Endometrial microvascular endothelial cells (primary cell): ENCODE results near the gene WWP2. TPM values are rescaled to one million over a fixed set of nuclear protein-coding genes. Genes with fewer than 3 reads are reported as not detected.

ENCODE experiments used
- in situ Hi-C: cut with HindIII; loops from 2 replicates; pipeline ENCODE4 v1.10.0; 2017; ENCODE audit warnings: low sequenced_read_pairs, low pct_unique_long_range_greater_than_20kb; ENCODE audit errors: inconsistent ontology term
- total RNA-seq: library from RNA; depleted of rRNA; stranded (reverse); fragments of >200 nt; gene quantifications from one replicate; pipeline ENCODE4 v1.2.3, GENCODE V29; 2015; ENCODE audit errors: inconsistent ontology term

Gene WWP2
- total RNA-seq, 1 donor from 2014 or later = 38.7 TPM

DNA sequence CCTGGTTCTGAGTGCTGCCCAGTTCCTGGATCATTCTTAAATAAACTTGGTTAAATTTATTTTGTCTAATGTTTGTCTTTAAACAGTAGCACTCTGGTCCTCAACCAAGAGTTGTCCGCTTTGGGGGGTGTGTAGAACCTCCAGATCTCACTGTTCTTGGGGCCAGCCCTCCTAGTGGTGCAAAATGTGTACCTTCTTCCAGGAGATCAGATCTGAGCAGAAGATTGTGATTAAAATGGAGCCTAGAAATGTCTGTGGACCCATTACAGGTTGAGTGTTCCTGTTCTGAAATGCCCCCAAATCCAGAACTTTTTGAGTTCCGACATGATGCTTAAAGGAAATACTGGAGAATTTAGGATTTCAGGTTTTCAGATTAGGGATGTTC is 143.0 kb downstream of the WWP2 start:
- in situ Hi-C loops = no loop called here

GRCh38 chr16:69906838-69907401 is 144.8 kb downstream of the WWP2 start:
- in situ Hi-C loops = no loop called here

- in situ Hi-C loops = no loop called here
These were observed 146.9 kb downstream of the WWP2 start for GRCh38 chr16:69909043-69909442.

DNA sequence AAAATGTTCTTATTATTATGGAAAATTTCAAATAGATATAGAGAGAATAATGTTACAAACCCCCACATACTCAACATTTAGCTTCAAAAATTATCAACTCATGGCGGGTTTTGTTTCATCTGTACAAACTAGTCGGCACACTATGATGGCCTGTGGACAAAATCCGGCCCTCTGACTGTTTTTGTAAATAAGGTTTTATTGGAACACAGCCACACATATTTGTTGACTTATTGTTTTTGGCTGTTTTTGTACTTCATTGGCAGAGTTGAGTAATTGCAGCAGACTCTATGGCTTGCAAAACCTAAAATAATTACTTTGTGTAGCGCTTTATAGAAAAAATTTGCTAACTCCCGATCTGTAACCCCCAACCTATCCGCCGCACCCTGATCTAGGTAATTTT is 147.6 kb downstream of the WWP2 start:
- in situ Hi-C loops = no loop called here

- in situ Hi-C loops = no loop called here
These were observed 148.8 kb downstream of the WWP2 start for GRCh38 chr16:69910964-69911363.

DNA sequence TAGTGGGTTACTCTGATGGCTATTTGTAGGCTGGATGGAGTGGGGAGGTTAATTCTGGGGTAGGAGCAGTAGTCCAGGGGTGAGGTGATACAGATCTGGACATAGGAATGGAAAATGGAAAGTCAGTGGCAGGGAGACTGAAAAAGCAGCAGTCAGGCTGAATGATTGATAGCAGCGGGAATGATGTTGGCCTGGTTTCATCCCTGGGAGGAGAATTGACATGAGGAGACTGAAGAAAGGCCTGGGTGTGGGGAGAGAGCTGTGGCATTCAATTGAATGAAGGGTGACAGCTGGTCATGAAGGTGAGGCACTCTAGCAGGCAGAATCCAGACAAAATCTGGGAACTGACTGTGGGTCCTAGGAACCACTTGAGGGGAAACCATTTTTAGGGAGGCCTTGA is 154.3 kb downstream of the WWP2 start:
- in situ Hi-C loops = no loop called here

- in situ Hi-C loops = no loop called here
These were observed 155.2 kb downstream of the WWP2 start for GRCh38 chr16:69917311-69917710.

DNA sequence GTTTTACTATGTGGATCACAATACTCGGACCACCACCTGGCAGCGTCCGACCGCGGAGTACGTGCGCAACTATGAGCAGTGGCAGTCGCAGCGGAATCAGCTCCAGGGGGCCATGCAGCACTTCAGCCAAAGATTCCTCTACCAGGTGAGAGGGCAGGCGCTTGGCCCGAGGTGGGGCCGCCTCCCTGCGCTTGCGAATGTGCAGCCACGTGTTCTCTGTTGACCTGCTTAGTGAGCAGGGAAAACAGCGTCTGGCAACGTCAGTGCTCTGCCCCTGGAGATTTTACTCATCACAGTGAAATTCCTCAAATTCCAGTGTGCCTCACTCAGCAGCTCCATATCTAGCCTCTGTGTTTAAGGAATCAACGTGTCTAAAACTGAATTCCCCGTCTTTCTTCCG is 155.6 kb downstream of the WWP2 start:
- in situ Hi-C loops = no loop called here

- in situ Hi-C loops = no loop called here
These were observed 156.1 kb downstream of the WWP2 start for GRCh38 chr16:69918241-69918640.

GRCh38 chr16:69921127-69921526 is 159.0 kb downstream of the WWP2 start:
- in situ Hi-C loops = no loop called here

DNA sequence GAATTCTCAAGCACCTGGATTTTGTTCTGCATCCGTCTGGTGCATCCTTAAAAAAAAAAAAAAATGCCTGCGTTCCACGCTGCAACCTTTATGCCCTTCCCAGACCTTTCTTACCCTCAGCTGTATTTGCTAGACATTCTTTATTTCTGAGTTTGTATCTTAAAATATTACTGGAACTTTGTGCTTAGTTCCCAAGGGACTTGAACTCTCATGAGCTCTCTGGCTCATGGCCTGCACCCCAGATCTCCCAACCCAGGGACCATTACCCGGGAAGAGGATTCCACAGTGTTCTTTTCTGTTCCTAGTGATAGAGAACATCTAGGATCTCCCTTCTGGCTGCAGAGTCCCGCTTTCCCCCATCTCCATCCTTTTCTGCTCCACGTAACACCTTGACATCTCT is 160.1 kb downstream of the WWP2 start:
- in situ Hi-C loops = no loop called here

DNA sequence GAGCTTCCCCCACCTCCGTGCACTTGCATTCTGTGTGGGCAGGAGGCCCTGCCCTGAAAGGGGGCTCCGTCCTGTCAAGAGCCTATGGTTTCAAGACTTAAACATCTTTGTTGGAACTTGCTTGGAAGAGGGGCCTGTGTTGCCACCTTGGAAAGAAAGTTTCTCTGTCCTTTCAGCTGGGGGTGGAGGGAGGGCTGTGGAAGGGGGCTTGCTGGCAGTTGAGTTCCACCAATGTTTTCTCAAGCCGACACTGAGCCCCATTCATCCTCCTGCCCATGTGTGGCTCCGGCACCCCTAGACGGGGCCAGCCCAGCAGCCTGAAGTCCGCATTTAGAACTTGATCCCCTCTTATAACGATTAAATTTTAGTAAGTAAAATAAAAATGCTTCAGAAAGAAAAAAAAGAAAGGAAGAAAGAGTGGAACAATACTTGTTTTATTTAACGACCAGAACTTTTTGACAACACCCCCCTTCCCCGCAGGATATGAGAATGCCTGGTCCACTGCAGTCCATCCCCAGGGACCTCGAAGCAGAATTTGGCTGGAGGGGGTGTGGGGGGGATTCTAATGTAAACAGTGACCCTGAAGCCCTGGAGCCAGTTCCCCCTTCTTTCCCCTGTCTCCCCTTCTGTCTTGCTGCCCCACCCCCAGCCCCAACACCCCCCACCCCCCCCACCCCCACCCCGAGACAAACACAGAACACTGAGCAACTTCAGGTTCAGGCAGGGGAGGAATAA is 162.1 kb downstream of the WWP2 start:
- in situ Hi-C loops = no loop called here

DNA sequence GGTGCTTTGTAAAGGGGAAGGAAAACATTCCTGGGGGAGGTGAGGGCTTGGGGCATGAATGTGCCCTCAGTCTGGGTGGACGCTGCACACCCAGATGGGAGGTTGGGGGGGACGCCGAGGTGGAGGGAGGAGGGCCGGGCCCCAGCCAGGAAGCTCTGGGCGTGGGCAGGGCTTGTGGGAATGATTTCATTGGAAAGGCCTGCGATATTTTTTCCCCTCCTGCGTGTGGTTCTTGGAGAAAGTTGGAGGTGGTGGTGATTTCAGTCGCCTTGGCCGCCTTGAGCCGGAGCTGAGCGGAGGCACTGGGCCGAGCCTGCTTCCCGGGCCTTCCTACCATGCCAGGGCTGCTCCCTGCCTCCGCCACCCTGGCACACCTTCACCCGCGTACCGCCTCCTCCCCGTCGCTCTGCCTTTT is 162.7 kb downstream of the WWP2 start:
- in situ Hi-C loops = no loop called here

DNA sequence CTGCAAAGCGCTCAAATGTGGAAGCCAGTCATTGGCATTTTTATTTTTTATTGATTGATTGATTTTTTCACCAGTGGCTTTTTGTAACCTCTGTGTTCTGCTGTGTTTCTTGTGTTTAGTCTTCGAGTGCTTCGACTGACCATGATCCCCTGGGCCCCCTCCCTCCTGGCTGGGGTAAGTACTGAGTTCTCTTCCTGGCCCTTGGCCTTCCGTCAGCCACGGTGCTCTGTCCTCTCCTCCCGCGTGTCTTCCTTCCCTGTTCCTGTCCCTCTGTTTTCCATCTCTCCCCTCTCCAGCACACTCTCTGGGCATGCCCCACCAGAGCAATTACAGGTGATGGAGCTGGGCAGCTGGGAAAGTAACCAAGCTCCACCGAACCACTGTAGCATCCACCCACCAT is 163.2 kb downstream of the WWP2 start:
- in situ Hi-C loops = no loop called here

DNA sequence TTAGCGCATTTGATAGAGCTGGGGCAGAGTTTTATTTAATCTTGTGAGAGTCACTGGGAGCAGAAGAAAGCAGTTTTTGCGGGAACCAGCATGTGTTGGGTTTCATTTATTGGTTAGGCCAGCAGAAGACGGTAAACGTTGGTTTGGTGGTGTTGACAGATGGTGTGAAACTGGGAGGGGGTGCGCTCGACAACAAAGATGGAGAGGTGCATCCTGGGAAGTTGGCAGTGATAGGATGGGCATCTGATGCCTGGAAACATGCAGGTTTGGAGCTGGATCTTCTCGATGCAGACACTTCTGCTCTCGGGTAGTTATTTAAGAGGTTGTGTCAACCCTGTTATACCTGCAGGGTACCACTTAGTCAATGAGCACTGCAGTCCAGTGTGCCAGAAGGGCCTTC is 164.1 kb downstream of the WWP2 start:
- in situ Hi-C loops = no loop called here

DNA sequence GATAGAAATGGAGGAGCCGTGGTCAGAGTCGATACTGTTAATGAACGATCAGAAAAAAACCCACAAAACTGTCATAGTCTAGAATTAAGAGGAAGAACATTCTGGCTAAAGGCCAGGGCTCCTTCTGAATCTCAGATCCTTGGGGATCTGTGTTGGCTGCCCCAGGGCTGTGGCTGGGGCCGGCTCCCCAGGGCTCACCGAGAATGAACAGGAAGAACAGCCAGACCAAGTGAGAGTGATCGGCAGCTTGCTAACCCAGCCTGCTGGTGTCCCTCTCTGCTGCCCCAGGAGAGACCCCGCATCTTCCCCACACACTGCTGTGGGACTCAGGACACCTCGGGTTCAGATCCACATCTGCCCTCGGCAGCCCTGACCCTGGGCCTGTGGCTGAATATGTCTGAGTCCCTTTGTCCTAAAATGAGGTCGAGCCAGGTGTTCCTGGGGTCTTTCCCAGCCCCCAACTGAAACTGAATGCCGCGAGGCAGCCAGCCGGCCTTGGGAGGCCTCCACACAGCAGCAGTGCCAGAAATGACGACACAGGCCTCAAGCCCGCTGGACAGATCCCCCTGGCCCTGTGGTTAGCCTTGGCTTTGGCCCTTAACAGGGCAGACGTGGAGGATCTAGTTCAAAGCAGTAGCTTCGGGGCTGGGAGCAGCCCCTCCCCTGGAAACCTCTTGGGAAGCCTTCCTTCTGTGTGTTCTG is 165.1 kb downstream of the WWP2 start:
- in situ Hi-C loops = no loop called here

GRCh38 chr16:69928856-69929400 is 166.8 kb downstream of the WWP2 start:
- in situ Hi-C loops = no loop called here

DNA sequence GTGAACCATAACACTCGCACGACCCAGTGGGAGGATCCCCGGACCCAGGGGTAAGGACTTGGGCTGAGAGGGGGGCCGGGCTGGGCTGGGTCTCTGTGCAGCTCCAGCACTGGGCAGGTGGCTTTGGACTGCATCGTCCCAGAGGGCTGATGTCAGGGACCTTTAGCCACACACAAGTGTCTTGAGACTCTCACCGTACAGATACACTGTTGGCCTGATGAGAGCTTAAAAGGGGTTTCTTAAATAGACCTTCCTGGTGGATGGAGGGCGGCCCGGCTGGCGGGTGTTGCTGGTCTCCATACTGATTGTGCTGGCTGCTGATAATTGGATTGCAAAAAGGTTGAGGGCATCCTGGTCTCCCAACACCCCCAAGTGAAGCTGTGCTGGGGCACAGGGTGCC is 167.3 kb downstream of the WWP2 start:
- in situ Hi-C loops = no loop called here

GRCh38 chr16:69930117-69930776 is 168.1 kb downstream of the WWP2 start:
- in situ Hi-C loops = no loop called here

DNA sequence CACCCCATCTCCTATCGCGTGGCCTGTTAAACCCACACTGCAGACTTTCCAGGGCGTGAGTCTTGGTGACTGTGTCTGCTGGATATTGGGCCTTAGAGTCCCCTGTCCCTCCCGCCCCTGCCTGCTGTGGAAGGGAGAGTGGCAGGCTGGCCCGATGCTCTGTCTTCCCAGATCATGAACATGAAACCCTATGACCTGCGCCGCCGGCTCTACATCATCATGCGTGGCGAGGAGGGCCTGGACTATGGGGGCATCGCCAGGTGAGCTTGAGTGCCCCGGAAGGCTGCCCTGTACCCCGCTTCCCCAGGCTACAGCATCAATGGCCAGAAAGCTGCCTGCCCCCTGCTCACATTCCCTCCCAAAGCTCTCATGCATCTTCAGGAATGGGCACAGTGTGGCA is 169.5 kb downstream of the WWP2 start:
- in situ Hi-C loops = no loop called here
